ELR (cell line): ENCODE data around the gene SMIM9.

Source experiments
- DNase-seq: peaks from one replicate; pipeline ENCODE4 v3.0.0-alpha.2; 2015; ENCODE audit warnings: low read depth

The SMIM9 gene

GRCh38 chrX:154815274-154815818 is 19.1 kb downstream of the SMIM9 start:
- no peak for DNase-seq

- DNase-seq, result no peak
Measured at GRCh38 chrX:154813801-154814200, 20.7 kb downstream of the SMIM9 start.

GRCh38 chrX:154812341-154813101 is 21.9 kb downstream of the SMIM9 start:
- DNase-seq, result no peak

GRCh38 chrX:154809939-154810665 is 24.4 kb downstream of the SMIM9 start:
- DNase-seq, result peak; percentile 18

- DNase-seq, result no peak
Measured at GRCh38 chrX:154806837-154807501, 27.5 kb downstream of the SMIM9 start.

GRCh38 chrX:154805696-154806091 is 28.8 kb downstream of the SMIM9 start:
- DNase-seq, result no peak

GRCh38 chrX:154804957-154805695 is 29.3 kb downstream of the SMIM9 start, which contains the start of gene MPP1:
Gene MPP1 (minus strand): TSS chrX:154805485. CDS start chrX:154805373, 112 bp downstream.
- DNase-seq, result peak; percentile 82

GRCh38 chrX:154804261-154804956 is 30.1 kb downstream of the SMIM9 start:
- DNase-seq, result peak; percentile 28

- DNase-seq, result no peak
Measured at GRCh38 chrX:154802947-154803346, 31.5 kb downstream of the SMIM9 start.

GRCh38 chrX:154800478-154801210 is 33.8 kb downstream of the SMIM9 start:
- no peak for DNase-seq

- DNase-seq, result no peak
Measured at GRCh38 chrX:154799556-154800348, 34.7 kb downstream of the SMIM9 start.

- peak; percentile 36 for DNase-seq
Measured at GRCh38 chrX:154797006-154797405, 37.5 kb downstream of the SMIM9 start.

- no peak for DNase-seq
Measured at GRCh38 chrX:154795016-154795415, 39.4 kb downstream of the SMIM9 start.

GRCh38 chrX:154793084-154793795 is 41.2 kb downstream of the SMIM9 start:
- DNase-seq, result no peak

GRCh38 chrX:154791939-154792338 is 42.5 kb downstream of the SMIM9 start:
- DNase-seq, result no peak

GRCh38 chrX:154791467-154791866 is 43.0 kb downstream of the SMIM9 start:
- no peak for DNase-seq

GRCh38 chrX:154785716-154786115 is 48.7 kb downstream of the SMIM9 start:
- DNase-seq, result no peak

GRCh38 chrX:154784149-154784995 is 50.1 kb downstream of the SMIM9 start:
- no peak for DNase-seq
